HG02852 (cell line): Measurements from ENCODE around the gene RHOB.
"Not testable (repeated sequence)": the region's sequence is repeated elsewhere in the genome, so short reads cannot be mapped to it uniquely, and the experiment has no call there.

Experiments used
- ATAC-seq: cut with Tn5 transposase; IDR thresholded peaks from one replicate; pipeline ENCODE4 v1.9.1; 2021; ENCODE audit warnings: mild to moderate bottlenecking, moderate library complexity; ENCODE audit not compliant: unreplicated experiment

The RHOB gene

DNA sequence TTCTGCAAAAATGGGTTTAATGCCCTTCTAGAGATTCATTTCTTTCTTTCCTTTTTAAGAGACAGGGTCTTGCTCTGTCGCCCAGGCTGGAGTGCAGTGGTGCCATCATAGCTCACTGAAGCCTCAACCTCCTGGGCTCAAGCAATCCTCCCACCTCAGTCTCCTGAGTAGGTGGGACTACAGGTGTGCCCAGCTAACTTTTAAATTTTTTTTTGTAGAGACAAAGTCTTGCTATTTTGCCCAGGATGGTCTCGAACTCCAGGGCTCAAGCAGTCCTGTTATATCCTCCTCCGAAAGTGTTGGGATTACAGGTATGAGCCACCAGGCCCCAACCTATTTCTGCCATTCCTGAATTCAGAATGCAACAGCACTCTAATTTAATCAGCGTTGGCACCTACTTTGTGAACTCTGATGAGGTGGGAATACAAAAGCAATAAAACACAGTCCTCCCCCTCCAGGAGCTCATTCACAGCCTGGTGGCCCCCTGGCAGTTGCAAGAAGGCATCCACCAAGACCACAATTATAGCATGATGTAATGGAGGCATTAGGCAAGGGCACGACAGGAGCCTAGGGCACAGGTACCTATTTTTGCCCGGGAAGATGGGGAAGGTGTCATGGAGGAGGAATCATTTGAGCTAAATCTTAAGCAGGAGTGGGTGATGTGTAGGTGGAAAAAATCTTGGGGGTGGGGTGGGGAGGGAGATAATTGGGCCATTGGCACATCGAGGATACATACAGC, 5.1 kb downstream of the RHOB start:
- ATAC-seq, result no peak

DNA sequence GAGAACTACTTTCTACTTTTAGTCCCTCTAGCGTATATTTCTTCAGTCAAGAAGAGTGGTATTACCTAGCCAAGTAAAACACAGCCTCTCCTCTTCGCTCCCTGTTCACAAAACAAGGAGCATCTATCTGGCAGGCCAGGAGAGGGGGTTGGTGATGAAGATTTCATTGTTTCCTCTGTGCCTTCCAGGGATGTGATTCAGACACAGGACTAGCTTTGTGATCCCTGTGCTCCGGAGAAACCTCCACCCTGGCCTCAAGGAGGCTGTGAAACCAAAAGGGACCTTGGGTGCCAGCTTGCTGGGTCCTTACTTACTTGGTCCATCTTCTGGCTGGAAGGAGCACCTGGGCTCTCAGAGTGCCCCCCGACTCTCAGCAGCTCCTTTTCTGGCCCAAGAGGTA, 5.7 kb downstream of the RHOB start:
- no peak for ATAC-seq

DNA sequence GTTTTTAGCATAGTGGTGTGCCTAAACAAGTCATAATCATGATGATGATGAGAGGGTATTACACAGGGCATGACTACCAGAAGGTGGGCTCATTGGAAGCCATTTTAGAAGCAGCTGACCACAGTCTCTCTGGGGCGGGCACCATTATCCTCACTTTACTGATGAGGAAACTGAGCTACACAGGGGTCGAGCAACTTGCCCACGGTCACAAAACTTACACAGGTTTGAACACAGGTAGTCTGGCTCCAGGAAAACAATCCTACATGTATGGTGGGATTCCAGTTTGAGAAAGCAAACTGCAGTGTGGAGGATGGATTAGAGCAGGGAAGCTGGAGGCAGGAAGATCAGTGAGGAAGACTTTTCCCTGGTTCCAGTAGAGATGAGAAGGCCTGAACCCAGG, 6.2 kb downstream of the RHOB start:
- no peak for ATAC-seq

DNA sequence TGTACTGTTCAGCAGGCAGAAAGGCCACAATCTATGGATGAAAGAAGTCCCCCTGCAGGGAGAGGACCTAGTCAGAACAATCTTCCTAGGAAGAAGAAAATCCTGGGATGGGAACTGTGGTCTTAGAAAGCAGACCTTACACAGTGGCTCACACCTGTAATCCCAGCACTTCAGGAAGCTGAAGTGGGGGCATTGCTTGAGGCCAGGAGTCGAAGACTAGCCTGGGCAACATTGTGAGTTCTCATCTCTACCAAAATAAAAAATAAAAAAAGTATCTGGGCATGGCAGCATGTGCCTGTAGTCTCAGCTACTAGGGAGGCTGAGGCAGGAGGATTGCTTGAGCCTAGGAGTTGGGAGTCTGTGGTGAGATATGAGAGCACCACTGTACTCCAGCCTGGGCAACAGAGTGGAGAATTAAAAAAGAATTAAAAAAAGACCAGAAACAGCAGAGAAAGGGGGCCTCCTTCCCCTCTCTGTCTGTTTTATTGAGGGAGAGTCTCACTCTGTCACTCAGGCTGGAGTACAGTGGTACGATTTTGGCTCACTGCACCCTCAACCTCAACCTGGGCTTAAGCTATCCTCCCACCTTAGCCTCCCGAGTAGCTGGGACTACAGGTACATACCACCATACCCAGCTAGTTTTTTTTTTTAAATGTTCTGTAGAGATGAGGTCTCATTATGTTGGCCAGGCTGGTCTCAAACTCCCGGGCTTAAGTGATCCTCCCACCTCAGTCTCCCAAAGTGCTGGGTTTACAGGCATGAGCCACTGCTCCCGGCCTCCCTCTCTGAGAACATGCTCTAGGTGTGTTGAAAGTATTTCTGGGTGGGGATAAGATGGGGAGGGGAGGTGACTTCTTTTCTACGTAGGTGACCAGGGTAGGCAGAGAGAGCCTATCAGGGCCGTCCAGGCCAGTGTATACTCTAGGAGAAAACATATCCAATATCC, 7.4 kb downstream of the RHOB start:
- no peak for ATAC-seq

DNA sequence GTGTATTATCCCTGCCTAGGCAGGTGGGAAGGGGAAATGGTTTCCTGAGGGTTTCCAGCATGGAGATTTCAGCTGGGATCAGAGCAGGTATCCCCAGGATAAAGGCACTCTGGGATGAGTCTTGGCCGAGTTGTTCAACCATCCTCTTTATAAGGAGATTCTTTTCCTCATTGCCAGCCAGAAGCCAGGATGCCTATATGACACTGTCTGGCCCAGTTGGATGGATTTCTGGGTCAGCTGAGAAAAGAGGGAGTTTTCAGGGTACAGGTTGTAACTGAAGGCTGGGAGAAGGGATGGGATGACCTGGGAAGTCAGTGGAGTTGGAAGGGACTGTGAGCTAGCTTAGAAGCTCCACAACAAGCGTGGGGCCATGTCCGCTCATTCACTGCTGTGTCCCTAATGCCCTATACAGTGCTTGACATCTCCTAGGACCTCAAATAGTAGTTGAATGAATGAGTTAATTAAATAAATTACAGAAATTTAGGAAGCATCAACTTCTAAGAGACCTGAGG, 8.3 kb downstream of the RHOB start:
- no peak for ATAC-seq

DNA sequence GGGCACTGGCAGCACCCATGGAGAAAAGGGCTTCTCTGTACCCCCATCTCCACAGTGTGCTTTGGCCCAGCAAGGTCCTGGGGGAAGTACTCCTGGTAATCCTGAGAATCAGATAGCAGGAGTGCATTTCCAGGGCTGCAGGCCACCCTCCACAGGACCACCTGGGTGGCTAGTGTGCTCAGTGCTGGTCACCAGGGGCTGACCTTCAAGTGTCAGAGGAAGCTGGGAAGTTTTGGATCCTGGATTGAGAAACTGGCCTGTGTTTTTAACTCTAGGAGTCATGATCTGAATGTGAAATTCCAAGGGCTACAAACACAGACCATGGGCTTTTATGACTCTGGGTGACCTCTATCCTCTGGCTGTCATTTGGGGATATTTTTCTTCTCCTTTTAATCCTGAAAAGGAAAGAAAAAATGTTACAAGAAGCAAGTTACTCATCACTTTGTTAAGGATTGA, 9.3 kb downstream of the RHOB start:
- no peak for ATAC-seq

DNA sequence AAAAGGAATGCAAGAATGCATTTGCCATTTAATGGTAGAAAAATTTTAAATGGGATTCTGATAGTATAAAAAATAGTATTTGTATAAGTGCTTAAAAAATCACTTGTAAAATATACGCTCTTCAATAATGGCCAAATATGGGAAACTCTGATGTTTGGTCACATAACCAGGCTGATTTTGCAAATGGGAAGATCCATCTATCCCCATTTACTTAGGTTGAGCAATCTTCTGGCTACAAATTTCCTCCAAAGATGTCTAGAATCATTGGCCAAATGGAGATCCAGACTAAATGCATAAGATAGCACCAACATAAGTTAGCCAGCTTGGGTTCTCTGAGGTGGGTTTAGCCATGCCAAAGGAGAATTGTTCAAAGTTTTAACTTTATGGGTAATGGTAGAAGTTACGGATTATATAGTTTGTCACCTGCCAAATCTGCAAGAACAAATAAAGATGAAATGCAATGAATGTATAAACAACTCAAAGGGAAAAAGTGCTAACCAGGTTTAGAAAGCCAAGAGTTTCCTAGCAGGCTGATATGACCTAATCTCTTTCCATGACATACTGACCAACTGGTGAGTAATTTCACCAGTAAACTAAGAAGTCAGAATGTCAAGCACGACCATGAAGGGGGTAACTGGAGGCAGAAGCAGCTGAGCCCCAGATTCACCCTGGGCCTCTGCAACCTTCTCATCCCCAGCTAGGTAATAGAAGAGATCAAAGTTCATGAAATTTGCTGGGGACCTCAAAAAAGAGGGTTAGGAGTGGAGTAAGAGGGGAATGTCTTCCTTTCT, 10.0 kb downstream of the RHOB start:
- ATAC-seq, result no peak

DNA sequence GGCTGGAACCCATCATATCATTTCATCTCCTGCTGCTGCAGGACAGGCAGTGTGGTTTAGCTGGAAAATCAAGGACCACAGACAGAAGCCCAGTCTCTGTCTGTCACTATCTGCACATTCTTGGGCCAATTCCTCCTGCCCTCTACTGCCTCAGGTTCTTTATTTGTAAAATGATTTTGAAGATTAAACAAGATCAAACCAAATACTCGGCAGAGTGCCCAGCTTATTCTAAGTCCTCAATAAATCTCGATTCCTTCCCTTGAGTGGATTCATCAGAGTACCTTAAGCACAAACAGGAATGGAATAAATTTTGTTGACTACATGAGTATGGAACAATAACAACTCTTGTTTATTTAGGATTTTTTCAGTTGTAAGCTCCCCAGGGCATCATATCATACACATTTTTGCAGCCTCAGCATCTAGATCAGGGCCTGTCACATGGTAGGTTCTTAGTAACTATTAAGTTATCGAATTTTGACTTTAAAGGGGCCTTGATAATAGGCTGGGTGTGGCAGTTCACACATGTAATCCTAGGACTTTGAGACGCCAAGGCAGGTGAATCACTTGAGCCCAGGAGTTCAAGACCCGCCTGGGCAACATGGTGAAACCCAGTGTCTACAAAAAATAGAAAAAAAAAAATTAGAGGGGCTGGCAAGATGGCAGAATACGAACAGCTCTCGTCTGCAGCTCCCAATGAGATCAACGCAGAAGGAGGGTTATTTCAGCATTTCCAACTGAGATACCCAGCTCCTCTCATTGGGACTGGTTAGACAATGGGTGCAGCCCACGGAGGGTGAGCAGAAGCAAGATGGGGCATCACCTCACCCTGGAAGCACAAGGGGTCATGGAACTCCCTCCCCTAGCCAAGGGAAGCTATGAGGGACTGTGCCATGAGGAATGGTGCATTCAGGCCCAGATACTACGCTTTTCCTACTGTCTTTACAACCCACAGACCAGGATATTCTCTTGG, 11.1 kb downstream of the RHOB start:
- no peak for ATAC-seq

DNA sequence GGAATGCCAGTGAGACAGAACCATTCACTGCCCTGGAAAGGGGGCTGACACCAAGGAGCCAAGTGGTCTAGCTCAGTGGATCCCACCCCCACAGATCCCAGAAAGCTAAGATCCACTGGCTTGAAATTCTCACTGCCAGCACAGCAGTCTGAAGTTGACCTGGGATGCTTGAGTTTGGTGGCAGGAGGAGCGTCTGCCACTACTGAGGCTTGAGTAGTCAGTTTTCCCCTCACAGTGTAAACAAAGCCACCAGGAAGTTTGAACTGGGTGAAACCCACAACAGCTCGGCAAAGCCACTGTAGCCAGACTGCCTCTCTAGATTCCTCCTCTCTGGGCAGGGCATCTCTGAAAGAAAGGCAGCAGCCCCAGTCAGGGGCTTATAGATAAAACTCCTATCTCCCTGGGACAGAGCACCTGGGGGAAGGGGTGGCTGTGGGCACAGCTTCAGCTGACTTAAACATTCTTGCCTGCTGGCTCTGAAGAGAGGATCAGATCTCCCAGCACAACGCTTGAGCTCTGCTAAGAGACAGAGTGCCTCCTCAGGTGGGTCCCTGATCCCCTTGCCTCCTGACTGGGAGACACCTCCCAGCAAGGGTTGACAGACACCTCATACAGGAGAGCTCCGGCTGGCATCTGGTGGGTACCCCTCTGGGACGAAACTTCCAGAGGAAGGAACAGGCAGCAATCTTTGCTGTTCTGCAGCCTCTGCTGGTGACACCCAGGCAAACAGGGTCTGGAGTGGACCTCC, 12.0 kb downstream of the RHOB start:
- ATAC-seq, result not testable (repeated sequence)

DNA sequence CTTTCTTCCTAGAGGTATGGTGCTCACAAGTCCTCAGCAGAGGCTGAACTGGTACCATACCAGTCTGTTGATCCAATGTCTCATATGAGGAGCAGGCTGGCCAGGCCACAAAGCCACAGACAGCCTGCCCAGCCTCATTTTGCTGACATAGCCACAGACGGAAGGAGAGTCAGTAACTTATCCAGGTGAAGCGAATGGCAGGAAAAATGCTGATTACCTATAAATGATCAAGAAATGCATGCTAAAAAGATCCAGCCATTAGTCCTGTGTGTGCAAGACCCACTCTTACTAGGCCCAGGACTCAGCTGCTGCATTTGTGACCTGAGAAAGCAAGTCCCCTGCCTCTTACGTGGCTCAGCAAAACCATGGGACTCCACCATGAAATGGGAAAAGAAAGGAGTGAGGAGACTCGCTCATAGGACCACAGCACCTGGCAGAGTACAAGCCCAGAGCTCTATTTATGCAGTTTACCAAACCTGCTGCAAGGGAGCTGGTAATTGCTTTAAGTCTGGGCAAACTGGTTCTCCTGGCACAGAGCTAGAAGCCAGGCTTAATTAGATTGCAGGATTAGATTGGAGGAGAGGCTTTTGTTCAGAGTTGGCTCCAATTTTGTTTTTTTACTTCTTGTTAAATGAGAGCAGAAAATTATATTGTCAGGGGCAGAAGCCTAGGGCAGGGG, 19.0 kb downstream of the RHOB start:
- no peak for ATAC-seq

DNA sequence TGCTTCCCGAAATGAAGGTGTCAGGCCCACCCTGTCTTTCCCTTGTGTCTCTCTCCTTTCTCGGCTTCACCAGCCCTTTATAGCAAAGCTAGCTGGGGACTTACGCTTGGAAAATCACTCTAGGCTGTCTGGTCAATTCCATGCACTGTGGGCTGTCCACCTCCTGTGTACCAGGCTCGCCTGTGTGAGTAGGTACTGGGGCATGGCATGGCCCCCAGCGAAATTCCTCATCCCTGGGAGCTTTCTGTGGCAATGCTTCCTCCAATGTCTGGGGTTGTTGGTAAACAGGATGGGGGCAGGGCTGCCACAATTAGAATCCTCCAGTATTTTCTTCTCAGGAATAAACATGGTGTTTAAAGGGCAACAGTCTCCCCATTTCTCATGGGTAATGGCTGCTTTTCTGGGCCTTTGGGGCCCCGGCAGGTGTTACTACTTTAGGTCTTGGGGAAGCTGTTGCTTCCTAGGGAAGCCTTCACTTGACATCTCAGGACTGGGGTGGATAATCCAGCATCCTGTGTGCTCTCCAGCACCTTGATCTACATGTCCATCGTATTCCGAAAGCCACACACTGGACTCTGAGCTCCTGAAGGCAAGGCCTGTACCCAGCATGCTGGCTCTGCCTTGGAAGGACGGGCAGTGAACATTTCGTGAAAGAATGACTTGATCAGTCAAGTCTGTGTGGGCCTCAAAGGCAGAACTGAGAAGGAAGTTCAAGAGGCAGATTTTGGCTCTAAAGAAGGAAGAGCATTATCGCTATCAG, 21.1 kb downstream of the RHOB start:
- ATAC-seq, result no peak

DNA sequence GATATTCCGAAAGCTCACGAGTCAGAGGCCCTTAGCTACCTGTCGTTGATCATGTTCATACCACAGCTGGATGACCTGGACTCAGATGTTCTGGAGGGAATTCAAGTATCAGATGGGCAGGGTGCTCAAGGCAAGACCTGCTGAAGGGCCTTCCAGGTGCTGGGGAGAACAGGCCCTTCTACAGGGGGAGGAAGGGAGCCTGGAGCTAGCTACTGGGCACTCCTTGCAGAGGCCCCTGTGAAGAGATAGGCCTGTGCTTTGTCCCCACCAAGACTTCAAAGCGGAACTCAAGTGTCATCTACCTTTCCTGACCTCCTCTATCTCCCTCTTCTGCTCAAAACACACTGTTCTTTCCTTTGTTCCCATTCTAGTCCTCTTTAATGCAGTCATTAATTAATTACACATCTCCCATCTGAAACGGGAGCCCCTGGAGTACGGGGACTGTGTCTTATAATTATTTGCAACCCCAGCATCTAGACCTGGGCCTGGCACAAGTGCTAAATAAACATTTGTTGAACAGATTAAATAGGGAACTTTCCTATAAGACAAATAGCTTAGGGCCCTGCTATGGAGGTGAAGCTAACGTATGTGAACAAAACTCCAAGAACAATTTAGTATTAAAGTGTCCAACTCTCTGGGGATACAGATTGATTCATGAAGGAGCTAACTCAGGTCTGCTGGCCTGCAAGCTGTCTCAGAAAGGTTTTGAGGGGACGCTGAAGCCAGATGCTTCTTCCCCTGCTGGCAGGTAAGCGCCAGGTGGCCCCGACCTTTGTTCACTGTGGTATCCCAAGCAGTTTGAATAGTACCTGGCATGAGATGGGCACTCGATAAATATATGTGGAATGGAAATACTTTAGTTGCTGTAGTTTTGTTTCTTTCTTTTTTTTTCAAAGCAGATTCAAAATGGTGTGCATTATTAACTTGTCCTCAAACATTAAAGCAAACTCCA, 22.0 kb downstream of the RHOB start:
- no peak for ATAC-seq

DNA sequence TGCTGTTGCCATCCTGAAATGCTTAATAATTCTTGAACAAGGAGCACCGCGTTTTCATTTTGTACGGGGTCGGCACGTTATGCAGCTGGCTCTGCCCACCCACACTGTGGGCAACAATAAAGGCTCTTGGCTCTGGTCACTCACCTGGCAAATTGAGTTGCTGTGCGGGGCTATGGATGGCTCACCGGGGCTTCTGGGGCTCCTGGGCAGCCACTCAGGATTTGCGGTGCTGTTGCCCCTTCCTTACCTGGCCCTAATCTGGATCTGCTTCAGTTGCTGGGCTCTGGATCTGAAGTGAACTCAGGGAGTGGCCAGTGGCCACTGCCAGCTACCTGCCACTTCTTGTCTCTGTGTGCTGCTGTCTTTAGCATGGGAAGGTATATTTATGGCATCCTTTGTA, 22.7 kb downstream of the RHOB start:
- ATAC-seq, result no peak

DNA sequence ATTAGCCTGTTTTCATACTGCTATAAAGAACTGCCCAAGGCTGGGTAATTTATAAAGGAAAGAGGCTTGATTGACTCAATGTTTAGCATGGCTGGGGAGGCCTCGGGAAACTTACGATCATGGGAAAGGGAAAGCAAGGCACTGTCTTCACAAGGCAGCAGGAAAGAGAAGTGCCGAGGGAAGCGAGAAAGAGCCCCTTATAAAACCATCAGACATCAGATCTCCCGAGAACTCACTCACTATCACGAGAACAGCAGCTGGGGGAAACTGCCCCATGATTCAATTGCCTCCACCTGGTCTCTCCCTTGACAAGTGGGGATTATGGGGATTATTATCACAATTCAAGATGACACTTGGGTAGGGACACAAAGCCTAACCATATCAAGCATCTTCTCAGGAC, 23.3 kb downstream of the RHOB start:
- ATAC-seq, result no peak

DNA sequence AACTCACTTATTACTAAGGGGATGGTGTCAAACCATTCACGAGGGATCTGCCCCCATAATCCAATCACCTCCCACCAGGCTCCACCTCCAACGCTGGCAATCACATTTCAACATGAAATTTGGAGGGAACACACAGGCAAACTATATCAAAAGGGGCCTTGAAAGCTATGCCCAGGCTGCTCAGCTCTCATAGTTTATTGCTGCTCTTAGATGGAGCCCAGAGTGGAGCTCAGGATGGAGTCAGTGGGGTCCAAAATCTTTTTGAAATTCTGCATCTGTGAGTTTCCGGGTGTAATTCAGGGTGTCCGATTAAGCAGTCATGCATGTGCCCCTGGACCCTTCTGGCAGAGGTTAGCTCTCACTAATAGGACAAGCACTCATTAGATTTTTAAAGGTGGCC, 24.3 kb downstream of the RHOB start:
- no peak for ATAC-seq

DNA sequence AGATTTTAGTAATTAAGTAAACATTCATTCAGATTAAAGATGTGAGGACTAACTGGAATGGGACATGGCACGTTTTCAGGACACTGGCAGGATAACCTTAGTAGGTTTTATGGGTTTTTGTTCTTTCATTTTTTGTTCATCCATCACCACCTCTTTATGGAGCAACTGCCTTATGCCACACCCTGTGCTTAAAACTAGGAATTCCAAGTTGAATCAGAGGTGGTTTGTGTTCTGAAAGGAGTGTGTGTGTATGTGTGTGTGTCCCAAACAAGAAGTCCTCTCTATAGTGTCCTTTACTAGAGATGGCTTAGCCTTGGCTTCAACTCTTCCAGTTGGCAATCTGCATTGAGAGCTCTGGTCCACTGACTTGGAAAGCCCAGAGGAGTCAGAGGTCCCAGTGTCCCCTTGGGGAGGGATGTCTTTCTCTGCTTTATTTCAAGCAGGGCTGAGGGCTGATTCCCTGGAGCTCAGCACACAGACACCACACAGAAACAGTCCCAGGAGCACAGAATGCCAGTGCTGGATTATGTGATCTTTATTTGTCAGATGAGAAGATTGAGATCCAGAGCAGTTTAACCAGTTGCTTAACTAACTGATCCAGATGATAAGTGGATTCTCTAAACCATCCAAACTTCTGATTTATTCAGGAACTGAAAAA, 25.2 kb downstream of the RHOB start:
- ATAC-seq, result no peak
